HepG2 (cell line): ENCODE data around the gene COL9A2. TPM values are rescaled to one million over a fixed set of nuclear protein-coding genes. Genes with fewer than 3 reads are reported as not detected.

Source experiments
- ATAC-seq: fragments of 200-7000 bp; cut with Tn5 transposase; 3 replicates; pipeline ENCODE4 v1.9.1; 2020; ENCODE audit warnings: mild to moderate bottlenecking, moderate library complexity
- BruUV-seq: library from RNA; stranded (reverse); fragments of 400-500 nt; replicated peaks from 2 replicates; lab custom pipeline; 2021; lab: Mats Ljungman, UMichigan
- CTCF ChIA-PET: fragments of 300-600 bp; formaldehyde crosslinking; extraction: SDS; loops from one replicate; lab custom pipeline; 2021; ENCODE audit warnings: low total read pairs, inconsistent platforms, low intra/inter-chr PET ratio; lab: Yijun Ruan, JAX
- POLR2A ChIA-PET: fragments of 350-600 bp; sonication (Branson Sonifier 250); formaldehyde crosslinking; loops from one replicate; lab custom pipeline; 2020; ENCODE audit warnings: antibody characterized with exemption, inconsistent platforms; lab: Yijun Ruan, JAX
- DNase-seq: peaks from one replicate; pipeline ENCODE4 v3.0.0-alpha.2; 2015; ENCODE audit warnings: low spot score
- FAIRE-seq: peaks from 3 replicates; lab custom pipeline; 2011; peaks lifted over from hg19 to GRCh38; lab: Jason Lieb, UNC
- H2AFZ ChIP-seq: one replicate; pipeline ENCODE4 v1.6.1; 2011; ENCODE audit warnings: low read length, inconsistent platforms
- H3K27ac ChIP-seq: fragments of 300-600 bp; 3 replicates; pipeline ENCODE4 v1.8.0; 2011; ENCODE audit warnings: mixed run types, mild to moderate bottlenecking, mixed read lengths, low read length, inconsistent platforms; ENCODE audit not compliant: insufficient read depth; ENCODE audit errors: extremely low read length
- H3K27me3 ChIP-seq, 2 experiments: fragments of 200-600 bp in 1 of 2; 2 replicates in 1 of 2; 3 replicates in 1 of 2; pipeline versions ENCODE4 v1.6.0 to v1.8.0; 2011; ENCODE audit warnings: low read length in 2 of 2, mild to moderate bottlenecking in 2 of 2, moderate library complexity in 2 of 2, inconsistent platforms in 1 of 2; ENCODE audit not compliant: insufficient read depth in 2 of 2, control insufficient read depth in 1 of 2
- H3K36me3 ChIP-seq, 2 experiments: fragments of 200-600 bp in 1 of 2; replicated peaks in 1 of 2; 2 replicates in 1 of 2; 3 replicates in 1 of 2; pipeline versions ENCODE4 v1.5.1 to v1.8.0; 2011; ENCODE audit warnings: low read length in 2 of 2, inconsistent platforms in 1 of 2; ENCODE audit not compliant: insufficient read depth in 2 of 2, control insufficient read depth in 1 of 2
- H3K4me1 ChIP-seq: 2 replicates; pipeline ENCODE4 v1.5.1; 2012; ENCODE audit warnings: low read length, inconsistent platforms; ENCODE audit not compliant: insufficient read depth
- H3K4me2 ChIP-seq: 2 replicates; pipeline ENCODE4 v1.6.0; 2011; ENCODE audit warnings: low read depth, low read length, inconsistent platforms
- H3K4me3 ChIP-seq, 3 experiments: fragments of 200-600 bp in 1 of 3; sonication (generic), shearing (Covaris generic) in 1 of 3; replicated peaks in 1 of 3; 2 replicates each; pipeline ENCODE4 v1.5.1; 2011 to 2016; ENCODE audit warnings: low read length in 3 of 3, inconsistent platforms in 2 of 3, low read depth in 2 of 3, mild to moderate bottlenecking in 2 of 3, control low read depth in 1 of 3, mixed read lengths in 1 of 3; ENCODE audit not compliant: insufficient read depth in 1 of 3
- H3K79me2 ChIP-seq: one replicate; pipeline ENCODE4 v1.6.1; 2011; ENCODE audit warnings: low read length, inconsistent platforms; ENCODE audit not compliant: insufficient read depth
- H3K9ac ChIP-seq: 2 replicates; pipeline ENCODE4 v1.6.0; 2011; ENCODE audit warnings: mild to moderate bottlenecking, low read depth, low read length, inconsistent platforms; ENCODE audit not compliant: insufficient read depth
- H3K9me3 ChIP-seq: 2 replicates; pipeline ENCODE4 v1.5.1; 2012; ENCODE audit warnings: mild to moderate bottlenecking, low read length
- H4K20me1 ChIP-seq: 2 replicates; pipeline ENCODE4 v1.6.0; 2011; ENCODE audit warnings: inconsistent platforms, mild to moderate bottlenecking, low read length, moderate library complexity; ENCODE audit not compliant: insufficient read depth
- CEBPZ ChIP-seq: IDR thresholded peaks from 2 replicates; pipeline ENCODE4 v1.6.1; 2012; ENCODE audit warnings: low read length, improper control_type of control experiment
- DMTF1 ChIP-seq: sonication (generic); formaldehyde crosslinking; IDR thresholded peaks from 2 replicates; pipeline ENCODE4 v1.4.0; 2020; ENCODE audit warnings: mild to moderate bottlenecking, missing genetic modification reagents
- HMGXB3 ChIP-seq: sonication (generic); formaldehyde crosslinking; IDR thresholded peaks from 2 replicates; pipeline ENCODE4 v1.4.0; 2020; ENCODE audit warnings: missing genetic modification reagents, borderline replicate concordance
- NFE2L1 ChIP-seq: sonication (generic); formaldehyde crosslinking; IDR thresholded peaks from 2 replicates; pipeline ENCODE4 v1.4.0; 2020; ENCODE audit warnings: missing genetic modification reagents, mild to moderate bottlenecking, borderline replicate concordance
- NFIC ChIP-seq: IDR thresholded peaks from 2 replicates; pipeline ENCODE4 v1.6.1; 2012; ENCODE audit warnings: mild to moderate bottlenecking, low read length, inconsistent platforms
- POLR2A ChIP-seq, 2 experiments: IDR thresholded peaks; 2 replicates each; pipeline ENCODE4 v1.6.1; 2011; ENCODE audit warnings: low read depth in 2 of 2, low read length in 2 of 2, mild to moderate bottlenecking in 1 of 2, moderate library complexity in 1 of 2; ENCODE audit not compliant: insufficient read depth in 1 of 2
- RARA ChIP-seq: IDR thresholded peaks from 2 replicates; pipeline ENCODE4 v1.6.1; 2016; ENCODE audit warnings: missing genetic modification reagents, missing compliant biosample characterization
- TSC22D2 ChIP-seq: sonication (generic); formaldehyde crosslinking; IDR thresholded peaks from 2 replicates; pipeline ENCODE4 v1.5.1; 2020; ENCODE audit warnings: missing genetic modification reagents, mild to moderate bottlenecking, borderline replicate concordance
- ZNF577 ChIP-seq: sonication (generic); formaldehyde crosslinking; IDR thresholded peaks from 2 replicates; pipeline ENCODE4 v1.4.0; 2020; ENCODE audit warnings: mild to moderate bottlenecking, low read depth, missing genetic modification reagents, borderline replicate concordance
- WGBS: methylation state at CpG from one replicate; pipeline ENCODE4 v1.1.6; 2017; ENCODE audit warnings: low lambda C conversion rate; 5-methylcytosine and 5-hydroxymethylcytosine counted together
- in situ Hi-C: cut with HindIII; loops from 2 replicates; pipeline ENCODE4 v1.10.0; 2017; ENCODE audit warnings: low pct_unique_long_range_greater_than_20kb; ENCODE audit not compliant: extremely low pct_ligation_motif_present
- intact Hi-C: fragments of 100-400 bp; cut with micrococcal nuclease; formaldehyde crosslinking; loops from one replicate; pipeline ENCODE4 v1.10.0; 2022; ENCODE audit not compliant: unreplicated experiment
- polyA plus RNA-seq, 8 experiments: library from polyadenylated mRNA; depleted of rRNA in 3 of 8; stranded (reverse) in 7 of 8; unstranded in 1 of 8; fragments of >200 nt; fragmentation: Illumina TruSeq in 4 of 8; extraction: Trizol in 4 of 8; gene quantifications; 2 replicates each; pipeline versions ENCODE4 v1.2.1 to v1.2.3, GENCODE V29; 2011 to 2016; ENCODE audit warnings: low read depth in 4 of 8, missing spikeins in 1 of 8, mixed read lengths in 1 of 8; ENCODE audit not compliant: insufficient read depth in 1 of 8
- total RNA-seq, 5 experiments: library from RNA; depleted of rRNA; stranded (reverse); fragments of >200 nt; fragmentation: Illumina TruSeq; extraction: Trizol; gene quantifications; 2 replicates each; pipeline ENCODE4 v1.2.3, GENCODE V29; 2016; ENCODE audit warnings: low read depth in 1 of 5

Gene COL9A2
- total and polyA plus RNA-seq, 2 of the 13 experiments (the other 11 are each of a cell fraction or from before 2014, with no cell fraction given), result 20.2 to 26.9 TPM

- no peak for TF ChIP-seq CEBPZ
These were observed 59.2 kb downstream of the COL9A2 start, which contains the start of gene ZMPSTE24 (continued) for GRCh38 chr1:40257688-40258444.

- DNase-seq, result no peak
- Histone ChIP-seq H3K79me2 (peaks cover 41% of the 10 kb centered on the region), H3K9ac (peak overlapping the region; percentile 99), H3K4me1 (peaks cover 17% of the 10 kb centered on the region), H3K9me3 (no peaks in the 10 kb centered on the region), H3K27ac (peak overlapping the region; percentile 98), H3K4me3 (peak overlapping the region; percentile 82 to 87 (median 86)), H2AFZ (peak overlapping the region; percentile 97), H3K27me3 (no peaks in the 10 kb centered on the region; a peak in 1 of 5 replicates), H4K20me1 (no peaks in the 10 kb centered on the region), H3K36me3 (peaks cover 3 to 21% of the 10 kb centered on the region in 2 experiments; a peak in 4 of 5 replicates), H3K4me2 (peak overlapping the region; percentile 68)
- 0% methylated on average over 10 of the region's 16 CpGs for WGBS
- in situ Hi-C loops (no loop called here), intact Hi-C loops (loop anchor here (5.0 to 10.0 kb wide), 2 partner anchors 58 to 95 kb away; partner anchors contain the start of genes COL9A2 and RLF)
- TSS peak; percentile 92 for BruUV-seq
- no peak for FAIRE-seq
- ATAC-seq, result peak; percentile 22
- ChIA-PET CTCF (no interaction called here), POLR2A (interaction anchor here (0.7 to 1.6 kb wide), 6 partner anchors 10 to 116 kb away, joined by 4 to 13 read pairs (median 8); partner anchors contain the start of genes COL9A2, SMAP2 and TMCO2)
- TF ChIP-seq RARA (CRISPR knock-in tag) (no peak), NFIC (0 out of 2 replicates have a peak, but pooled peaks have one; percentile 30), POLR2A (IDR thresholded peaks at IDR 0.05; ENCODE audit: insufficient read depth in 1 of 2, low read depth in 2 of 2, low read length in 2 of 2) (peak in 1 of 2 experiments; percentile 55; a peak in 1 of 4 replicates), DMTF1 (no peak), ZNF577 (CRISPR knock-in tag) (no peak), NFE2L1 (CRISPR knock-in tag) (no peak), HMGXB3 (CRISPR knock-in tag) (no peak), TSC22D2 (CRISPR knock-in tag) (0 out of 2 replicates have a peak, but pooled peaks have one; percentile 10)
These were observed 59.8 kb downstream of the COL9A2 start for GRCh38 chr1:40257313-40257687.
